SKM-1 (cell line): ENCODE data around the gene LARP1.
"Not testable (repeated sequence)": the region's sequence is repeated elsewhere in the genome, so short reads cannot be mapped to it uniquely, and the experiment has no call there.

Experiments
- DNase-seq: peaks from one replicate; lab custom pipeline; 2025; ENCODE audit not compliant: unreplicated experiment; lab: John Stamatoyannopoulos, UW

The LARP1 gene

DNA sequence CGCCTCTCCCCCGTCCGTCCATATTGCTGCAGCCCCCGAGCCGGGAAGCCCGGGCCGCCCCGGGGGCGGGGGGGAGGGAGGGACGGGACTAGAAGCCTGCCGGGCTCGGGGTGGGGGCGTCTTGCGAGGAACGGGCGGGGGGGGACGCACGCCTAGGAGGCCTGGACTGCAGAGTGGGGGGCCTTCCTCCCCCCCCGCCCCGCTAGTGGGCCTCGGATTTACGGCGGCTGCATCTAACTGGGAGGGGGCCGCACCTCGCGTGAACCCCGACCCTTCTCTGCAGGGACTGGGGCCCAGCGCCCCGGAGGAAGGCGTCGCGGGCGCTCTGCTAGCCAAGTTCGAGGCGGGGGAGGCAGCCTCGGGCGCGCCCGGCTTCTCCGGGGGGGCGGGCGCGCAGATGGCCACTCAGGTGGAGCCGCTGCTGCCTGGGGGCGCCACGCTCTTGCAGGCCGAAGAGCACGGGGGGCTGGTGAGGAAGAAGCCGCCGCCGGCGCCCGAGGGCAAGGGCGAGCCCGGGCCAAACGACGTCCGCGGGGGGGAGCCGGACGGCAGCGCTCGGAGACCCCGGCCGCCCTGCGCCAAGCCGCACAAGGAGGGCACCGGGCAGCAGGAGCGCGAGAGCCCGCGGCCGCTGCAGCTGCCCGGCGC, at the start of gene LARP1:
LARP1 (plus strand) TSS at position 17 of the 648 bp plus-strand sequence; CDS start at position 398, 381 bp downstream.
- no peak for DNase-seq

DNA sequence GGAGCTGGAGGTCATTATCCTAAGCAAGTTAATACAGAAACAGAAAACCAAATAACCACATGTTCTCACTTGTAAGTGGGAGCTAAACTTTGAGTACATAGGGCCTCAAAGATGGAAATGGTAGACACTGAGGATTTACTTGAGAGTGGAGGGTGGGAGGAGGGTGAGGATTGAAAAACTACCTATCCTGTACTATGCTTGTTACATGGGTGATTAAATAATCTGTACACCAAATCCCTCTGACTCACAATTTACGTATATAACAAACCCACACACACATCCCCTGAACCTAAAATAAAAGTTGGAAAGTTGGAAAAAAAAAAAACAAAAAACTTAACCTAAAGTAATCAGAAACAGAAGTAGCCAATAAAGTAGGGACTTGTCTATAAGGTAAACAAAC, 48.8 kb upstream of the LARP1 start:
- no peak for DNase-seq

GRCh38 chr5:154707641-154708040, 47.5 kb upstream of the LARP1 start:
- no peak for DNase-seq

GRCh38 chr5:154708207-154708606, 47.0 kb upstream of the LARP1 start:
- DNase-seq = no peak

DNA sequence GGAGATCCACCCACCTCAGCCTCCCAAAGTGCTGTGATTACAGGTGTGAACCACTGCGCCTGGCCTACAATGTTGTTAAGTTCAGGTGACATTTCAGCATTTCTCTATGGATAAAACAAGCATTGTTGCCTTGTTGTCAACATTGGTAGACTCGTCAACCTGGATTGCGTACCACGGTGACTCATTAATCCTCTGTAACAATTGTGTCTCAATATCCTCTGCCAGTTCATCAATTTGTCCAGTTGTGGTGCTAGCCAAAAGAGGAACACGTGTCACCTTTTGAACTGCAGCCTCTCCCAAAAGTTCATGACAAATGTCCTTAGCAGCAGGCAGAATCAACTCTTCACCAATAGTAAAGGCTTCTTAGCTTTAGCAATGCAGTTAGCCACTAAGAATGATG, 46.3 kb upstream of the LARP1 start:
- DNase-seq = peak; percentile 92

GRCh38 chr5:154709368-154710305, 45.5 kb upstream of the LARP1 start:
- no peak for DNase-seq

DNA sequence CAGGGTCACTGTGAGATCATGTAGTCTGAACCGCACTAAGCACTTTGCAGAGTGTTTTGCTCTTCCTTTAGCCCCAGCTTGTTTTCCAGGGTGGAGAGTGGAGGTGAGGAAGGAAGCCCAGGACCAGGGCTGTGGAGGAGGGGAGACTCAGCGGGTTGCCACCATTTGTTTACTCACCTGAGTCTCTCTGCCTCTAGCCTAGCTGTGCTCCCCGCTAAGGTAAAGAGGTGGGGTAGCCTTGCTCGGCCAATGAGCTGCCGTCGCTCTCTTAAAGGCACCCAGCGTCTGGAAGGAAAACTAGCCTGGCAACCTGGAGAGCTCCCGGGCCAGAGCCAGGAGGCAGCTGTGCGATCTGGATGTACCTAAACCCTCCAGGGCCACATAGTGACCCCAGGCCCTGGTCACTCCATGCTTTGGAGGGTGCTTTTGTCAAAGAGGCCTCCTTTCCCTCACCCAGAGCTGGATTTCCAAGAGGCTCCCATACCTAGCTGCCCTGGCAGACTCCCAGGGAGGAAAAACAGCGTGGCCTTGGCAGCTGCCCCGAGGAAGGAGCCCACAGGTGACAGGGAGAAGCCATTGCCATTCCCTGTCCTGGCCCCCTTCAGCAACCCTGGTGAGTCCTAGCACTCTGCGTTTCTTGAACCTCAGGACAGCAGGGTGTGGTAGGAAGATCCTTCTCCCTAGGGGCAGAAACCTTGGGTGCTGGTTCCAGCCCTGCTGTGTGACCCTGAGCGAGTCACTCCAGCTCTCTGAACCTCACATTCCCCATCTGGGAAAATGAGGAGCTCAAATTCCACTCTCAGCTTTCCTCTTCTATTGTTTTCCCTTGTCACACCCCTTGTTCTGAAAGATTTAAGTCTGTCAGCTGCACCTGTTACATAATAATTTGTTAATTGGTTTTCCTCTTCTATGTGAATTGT, 42.4 kb upstream of the LARP1 start:
- no peak for DNase-seq

DNA sequence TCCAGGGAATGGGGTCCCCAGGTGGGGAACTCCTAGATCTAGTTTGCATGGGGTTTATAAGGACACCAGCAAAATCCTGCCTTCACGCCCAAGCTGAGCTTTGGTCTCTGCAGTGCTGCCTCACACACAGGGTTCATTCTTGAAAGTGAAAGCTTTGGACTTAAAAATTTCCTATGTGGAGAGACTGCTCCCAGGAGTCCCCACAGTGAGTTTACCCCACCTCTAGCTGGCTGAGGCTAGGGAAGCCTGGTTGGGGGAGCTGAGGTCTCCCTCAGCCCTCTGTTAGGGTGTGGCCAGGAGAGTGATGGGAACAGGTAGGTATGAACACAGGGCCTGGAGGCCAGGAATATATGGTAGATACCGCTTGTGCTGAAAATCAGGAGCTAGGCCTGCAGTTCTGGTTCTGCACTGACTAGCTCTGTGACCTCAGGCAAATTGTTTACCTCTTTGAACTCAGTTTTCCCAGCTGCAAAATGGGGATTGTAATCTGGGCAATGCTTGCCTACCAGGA, 41.5 kb upstream of the LARP1 start:
- no peak for DNase-seq

DNA sequence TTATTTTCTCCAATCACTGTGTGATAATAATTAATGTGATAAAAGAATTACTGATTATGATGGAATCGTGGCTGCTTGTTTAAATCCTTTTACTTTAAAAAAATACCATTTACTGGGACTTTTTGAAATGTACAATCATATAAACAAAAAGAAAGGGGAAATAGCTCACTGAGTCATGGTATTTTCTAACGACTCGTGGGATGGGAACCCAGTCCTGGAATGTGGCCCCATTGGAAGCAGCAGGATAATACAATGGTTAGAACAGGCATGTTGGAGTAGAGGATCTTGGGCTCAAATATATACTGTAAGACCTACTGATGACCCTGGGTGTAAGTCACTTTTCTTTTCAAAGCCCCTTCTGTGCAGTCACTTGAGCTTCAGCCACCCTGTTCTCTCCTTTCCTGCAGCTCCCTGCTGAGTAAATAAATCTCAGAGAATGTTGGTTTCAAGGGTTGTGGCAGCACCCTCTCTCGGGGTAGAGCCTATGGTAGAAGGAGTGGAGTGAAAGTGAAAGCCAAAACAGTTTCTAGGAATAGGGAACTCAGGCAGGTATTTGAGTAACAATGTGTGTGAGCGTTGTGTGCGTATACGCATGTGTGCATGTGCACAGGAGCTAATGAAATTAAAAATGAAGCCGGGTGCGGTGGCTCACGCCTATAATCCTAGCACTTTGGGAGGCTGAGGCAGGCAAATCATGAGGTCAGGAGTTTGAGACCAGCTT, 40.8 kb upstream of the LARP1 start:
- DNase-seq = no peak

DNA sequence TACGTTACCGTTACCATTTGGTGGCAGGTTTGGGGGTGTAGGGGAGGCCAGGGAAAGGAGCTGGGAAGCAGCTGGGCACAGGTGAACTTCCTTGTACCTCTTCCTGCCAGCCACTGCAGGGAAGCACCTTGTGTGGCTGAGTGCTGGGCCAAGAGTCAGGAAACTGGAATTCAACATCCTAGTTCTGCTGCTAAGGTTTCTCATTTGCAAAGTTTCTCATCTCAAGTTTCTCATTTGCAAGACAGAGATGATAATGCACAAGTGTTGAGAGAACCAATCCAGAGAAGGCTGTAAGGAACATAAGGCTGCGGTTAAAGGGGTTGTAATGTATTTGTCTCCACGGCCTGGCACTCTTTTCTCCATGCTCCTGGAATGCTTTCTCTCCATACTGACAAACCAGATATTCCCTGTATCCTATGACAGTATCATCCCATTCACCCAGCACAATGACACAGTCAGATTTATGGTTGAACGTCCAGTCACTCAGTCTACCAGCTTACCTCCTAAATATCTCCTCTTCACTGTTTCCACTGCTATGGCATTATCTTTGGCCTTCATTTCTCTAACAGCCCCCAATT, 33.6 kb upstream of the LARP1 start:
- no peak for DNase-seq

DNA sequence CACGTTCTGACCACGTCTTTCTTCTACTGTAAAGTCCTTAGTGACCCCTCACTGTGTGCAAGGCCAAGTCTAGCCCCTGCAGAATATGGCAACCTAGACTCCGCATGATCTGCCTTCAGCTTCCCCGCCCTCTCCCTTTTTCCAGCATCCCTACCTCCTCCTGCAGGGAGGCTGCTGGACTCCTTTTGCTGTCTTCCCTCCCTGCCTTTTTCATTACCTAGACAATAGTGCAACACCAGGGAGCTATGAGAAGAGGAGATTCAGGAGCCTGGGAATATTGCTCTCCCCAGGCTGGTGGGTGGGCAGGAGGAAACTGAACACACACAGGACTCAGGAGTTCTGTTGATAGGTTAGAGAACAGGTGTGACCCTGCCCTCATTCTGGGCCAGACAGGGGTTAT, 33.1 kb upstream of the LARP1 start:
- no peak for DNase-seq

DNA sequence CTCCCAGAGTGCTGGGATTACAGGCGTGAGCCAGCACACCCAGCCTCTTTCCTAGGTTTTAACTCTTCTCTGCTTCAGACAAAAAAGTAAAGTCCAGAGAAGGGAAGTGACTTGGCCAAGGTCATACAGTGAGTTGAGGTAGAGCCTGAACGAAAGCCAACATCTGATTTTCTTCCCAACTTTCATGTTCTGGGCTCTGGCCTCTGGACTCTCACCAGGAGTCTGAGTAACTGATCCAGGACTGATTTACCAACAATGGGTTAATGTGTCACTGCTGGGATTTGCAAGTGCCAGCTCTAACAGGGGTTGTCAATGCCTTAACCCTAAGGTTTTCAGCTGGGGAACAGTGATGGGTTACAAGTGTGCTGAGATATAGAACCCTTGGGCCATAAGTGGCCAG, 32.2 kb upstream of the LARP1 start:
- DNase-seq = no peak

- DNase-seq = no peak
Observed at GRCh38 chr5:154723740-154724505, 31.3 kb upstream of the LARP1 start.

DNA sequence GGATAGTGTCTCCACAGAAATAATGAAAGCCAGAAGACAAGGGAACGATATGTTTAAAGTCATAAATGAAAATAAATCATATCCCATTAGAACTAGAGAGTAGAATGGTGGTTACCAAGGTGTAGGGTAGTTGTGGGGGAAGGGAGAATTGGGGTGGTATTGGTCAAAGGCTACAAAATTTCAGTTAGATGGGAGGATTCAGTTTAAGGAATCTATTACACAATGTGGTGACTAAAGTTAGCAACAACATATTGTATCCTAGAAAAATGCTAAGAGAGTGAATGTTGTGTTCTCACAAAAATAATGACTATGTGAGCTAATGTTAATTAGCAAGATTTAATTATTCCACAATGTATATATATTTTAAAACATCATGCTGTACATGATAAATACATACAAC, 27.8 kb upstream of the LARP1 start:
- no peak for DNase-seq

GRCh38 chr5:154728939-154729588, 26.1 kb upstream of the LARP1 start:
- DNase-seq = no peak

DNA sequence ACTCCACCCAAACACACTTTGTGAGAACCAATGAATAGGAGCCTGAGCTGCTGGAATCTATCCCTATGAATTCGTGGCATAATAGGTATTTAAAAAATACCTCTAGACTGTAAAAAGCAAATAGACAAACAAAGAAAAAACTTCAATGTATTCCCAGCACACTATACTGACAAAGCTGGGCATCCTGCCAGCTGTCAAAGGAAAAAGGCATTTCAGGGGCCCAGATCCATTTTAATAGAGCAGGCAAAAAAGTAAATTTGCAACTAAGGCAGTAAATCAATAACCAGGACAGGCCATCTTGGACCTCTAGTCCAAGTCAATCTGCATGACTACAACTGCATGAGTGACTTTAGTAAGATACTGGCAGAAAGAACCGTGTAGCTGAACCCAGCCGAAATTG, 25.6 kb upstream of the LARP1 start:
- no peak for DNase-seq

- not testable (repeated sequence) for DNase-seq
Observed at GRCh38 chr5:154730761-154731160, 24.4 kb upstream of the LARP1 start.

- DNase-seq = no peak
Observed at GRCh38 chr5:154732212-154732611, 23.0 kb upstream of the LARP1 start.
